ENCODE measurements around the gene HGFAC.

HGFAC gene

GRCh38 chr4:3492741-3493719, 51.3 kb downstream of the HGFAC start:
- DNase-seq = no peak

GRCh38 chr4:3493720-3494461, 52.1 kb downstream of the HGFAC start:
- DNase-seq = no peak

GRCh38 chr4:3494462-3494871, 52.7 kb downstream of the HGFAC start:
- DNase-seq = no peak

GRCh38 chr4:3495204-3495975, 53.6 kb downstream of the HGFAC start:
- DNase-seq = no peak

GRCh38 chr4:3496021-3496420, 54.3 kb downstream of the HGFAC start:
- no peak for DNase-seq

- no peak for DNase-seq
Measured at GRCh38 chr4:3497095-3497494, 55.3 kb downstream of the HGFAC start.

GRCh38 chr4:3497523-3498389, 56.0 kb downstream of the HGFAC start:
- no peak for DNase-seq

GRCh38 chr4:3498407-3498806, 56.6 kb downstream of the HGFAC start:
- no peak for DNase-seq
